Rectal smooth muscle tissue (tissue), 1 donor: ENCODE data around the gene TK2.
A peak's percentile ranks its signal among the peaks of the same experiment; 100 is the strongest.

Experiments
- H3K27ac ChIP-seq: one replicate; pipeline ENCODE4 v1.7.0; 2013; ENCODE audit warnings: low read depth, low read length, inconsistent platforms
- H3K27me3 ChIP-seq: one replicate; pipeline ENCODE4 v1.7.0; 2013; ENCODE audit warnings: low read length; ENCODE audit not compliant: control insufficient read depth, insufficient read depth
- H3K36me3 ChIP-seq: one replicate; pipeline ENCODE4 v1.7.0; 2013; ENCODE audit warnings: low read length; ENCODE audit not compliant: control insufficient read depth, insufficient read depth
- H3K4me1 ChIP-seq: one replicate; pipeline ENCODE4 v1.7.0; 2013; ENCODE audit warnings: low read length; ENCODE audit not compliant: control insufficient read depth, insufficient read depth
- H3K4me3 ChIP-seq: one replicate; pipeline ENCODE4 v1.7.0; 2013; ENCODE audit warnings: low read length
- H3K9ac ChIP-seq: one replicate; pipeline ENCODE4 v1.7.0; 2013; ENCODE audit warnings: low read length

The TK2 gene

DNA sequence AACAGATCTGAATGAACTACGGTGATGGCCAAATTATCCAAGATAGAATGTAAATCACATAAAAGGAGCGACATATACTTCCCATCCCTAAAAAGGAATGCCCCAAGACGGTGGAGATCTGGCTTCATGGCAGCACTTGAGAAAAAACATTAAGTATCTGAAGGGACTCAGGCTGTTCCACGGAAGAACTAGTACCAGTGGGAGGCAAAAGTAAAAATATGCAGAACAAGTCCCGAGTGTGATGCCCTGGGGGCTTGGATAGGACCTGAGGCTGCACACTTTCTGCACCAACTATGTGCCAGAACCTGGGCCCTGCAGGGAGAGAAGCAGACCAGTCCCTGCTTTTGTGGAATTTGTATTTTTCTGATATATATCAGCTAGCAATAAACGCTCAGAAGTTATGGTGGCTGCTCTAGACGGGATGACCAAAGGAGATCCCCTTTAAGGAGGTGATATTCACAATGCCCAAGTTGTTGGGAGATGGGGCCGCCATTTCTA lies 1.9 kb upstream of the TK2 start:
- Histone ChIP-seq H3K4me3 (peak overlapping the region; percentile 87), H3K9ac (peak overlapping the region; percentile 33), H3K27me3 (no peaks in the 10 kb centered on the region), H3K4me1 (peaks cover 9% of the 10 kb centered on the region), H3K27ac (peak overlapping the region; percentile 93), H3K36me3 (no peaks in the 10 kb centered on the region)

DNA sequence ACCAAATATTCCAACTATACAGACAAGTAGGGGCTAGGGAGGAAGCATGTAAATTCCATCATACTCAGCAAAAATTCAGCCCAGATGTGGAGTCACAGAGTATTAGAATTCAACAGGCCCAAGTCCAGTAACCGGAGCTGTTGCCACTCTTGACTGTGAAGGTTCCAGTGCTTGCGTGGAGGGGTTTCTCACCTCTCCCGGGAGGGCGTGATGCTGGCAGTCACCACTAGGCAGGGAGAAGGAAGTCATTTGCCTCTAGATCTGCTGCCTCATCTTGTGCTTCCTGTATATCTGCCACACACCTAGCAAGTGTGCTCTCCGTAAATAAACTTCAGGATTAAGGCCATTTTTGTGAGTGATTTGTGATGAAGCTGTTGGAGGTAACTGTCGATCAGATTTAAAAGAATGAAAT lies 1.4 kb upstream of the TK2 start:
- H3K27me3 ChIP-seq, result no peaks in the 10 kb centered on the region
- peak overlapping the region; percentile 87 for H3K4me3 ChIP-seq
- H3K4me1 ChIP-seq, result peaks cover 9% of the 10 kb centered on the region
- H3K27ac ChIP-seq, result peak overlapping the region; percentile 93
- H3K36me3 ChIP-seq, result no peaks in the 10 kb centered on the region
- H3K9ac ChIP-seq, result no peak overlapping the region

DNA sequence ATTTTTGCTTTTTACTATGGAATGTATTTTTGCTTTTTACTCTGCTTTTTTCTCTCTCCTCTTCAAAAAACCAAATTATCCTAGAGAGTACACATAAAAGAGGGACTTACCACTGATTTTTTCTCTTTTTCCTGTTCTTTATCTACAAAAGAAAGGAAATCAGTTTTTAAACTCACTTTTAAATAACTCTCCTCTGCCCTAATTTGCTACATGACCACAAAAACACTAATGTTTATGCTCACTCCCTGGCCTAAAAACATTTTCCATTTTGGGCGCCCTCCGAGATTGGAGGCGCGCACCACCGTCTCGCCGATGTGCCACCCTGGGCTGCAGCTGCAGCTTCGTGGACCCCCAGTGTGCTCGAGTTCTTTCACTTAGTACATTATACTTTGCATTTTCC lies 1.1 kb downstream of the TK2 start:
- peak overlapping the region; percentile 65 for H3K4me3 ChIP-seq
- no peaks in the 10 kb centered on the region for H3K27me3 ChIP-seq
- no peak overlapping the region for H3K9ac ChIP-seq
- peaks cover 9% of the 10 kb centered on the region for H3K4me1 ChIP-seq
- H3K36me3 ChIP-seq, result no peaks in the 10 kb centered on the region
- H3K27ac ChIP-seq, result peak overlapping the region; percentile 93

DNA sequence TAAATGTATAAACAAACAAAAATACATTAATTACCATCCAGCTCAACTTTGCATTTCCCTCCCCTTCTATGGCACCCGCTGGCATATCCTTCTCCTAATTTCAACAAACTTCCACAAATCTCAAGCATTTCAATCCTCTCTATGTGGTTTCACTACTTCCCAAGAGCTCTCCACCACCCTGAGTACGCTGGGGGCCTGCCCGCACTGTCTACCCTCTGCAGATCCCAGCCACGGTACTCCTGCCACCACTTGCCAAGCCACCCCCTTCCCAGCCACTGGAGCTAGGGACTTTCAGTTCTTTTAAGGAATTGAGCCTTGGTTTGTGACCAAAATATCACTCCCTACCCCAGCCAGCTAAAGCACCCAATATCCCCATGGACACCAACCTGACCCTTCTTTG lies 1.9 kb downstream of the TK2 start:
- Histone ChIP-seq H3K9ac (no peak overlapping the region), H3K4me1 (peaks cover 7% of the 10 kb centered on the region), H3K27me3 (no peaks in the 10 kb centered on the region), H3K4me3 (peak overlapping the region; percentile 19), H3K27ac (no peak overlapping the region), H3K36me3 (no peaks in the 10 kb centered on the region)

DNA sequence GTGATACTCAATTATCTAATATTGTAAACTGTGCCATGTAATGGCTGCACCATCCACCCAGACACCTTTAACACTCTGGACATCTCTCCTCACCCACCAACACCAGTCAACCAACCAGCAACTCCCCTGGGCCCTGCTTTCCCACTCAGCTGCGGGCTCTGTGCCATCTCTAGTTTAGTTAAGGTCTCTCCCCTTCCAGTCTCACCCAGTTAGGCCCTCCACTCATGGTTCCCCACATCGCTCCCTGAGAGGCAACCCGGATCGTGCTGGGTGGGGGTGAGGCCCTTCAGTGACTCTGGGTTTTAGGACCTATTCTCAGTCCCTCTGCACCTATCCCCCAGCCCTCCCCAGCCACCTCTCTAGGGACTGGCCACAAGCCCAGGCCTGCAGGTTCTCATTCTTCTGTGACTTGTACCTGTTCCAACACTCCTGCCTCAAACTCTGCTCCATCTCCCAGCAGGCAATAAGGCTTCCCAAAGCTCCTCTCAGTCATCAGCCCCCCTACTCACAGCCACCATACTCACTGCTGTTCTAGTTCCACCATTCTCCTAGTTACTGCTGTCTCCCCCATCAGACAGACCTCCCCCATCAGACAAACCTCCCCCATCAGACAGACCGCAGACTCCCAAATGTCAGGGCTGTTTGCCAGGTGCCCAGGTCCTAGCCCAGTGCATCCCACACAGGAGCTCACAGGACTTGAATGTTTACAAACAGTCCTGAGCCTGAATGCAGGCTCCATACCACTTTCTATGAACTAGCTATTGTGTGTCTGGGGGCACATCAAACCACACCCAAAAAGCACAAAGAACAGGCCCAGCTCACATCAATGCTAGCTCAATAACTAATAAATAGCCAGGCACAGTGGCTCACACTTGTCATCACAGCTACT lies 2.6 kb downstream of the TK2 start:
- Histone ChIP-seq H3K36me3 (no peaks in the 10 kb centered on the region), H3K27ac (no peak overlapping the region)

DNA sequence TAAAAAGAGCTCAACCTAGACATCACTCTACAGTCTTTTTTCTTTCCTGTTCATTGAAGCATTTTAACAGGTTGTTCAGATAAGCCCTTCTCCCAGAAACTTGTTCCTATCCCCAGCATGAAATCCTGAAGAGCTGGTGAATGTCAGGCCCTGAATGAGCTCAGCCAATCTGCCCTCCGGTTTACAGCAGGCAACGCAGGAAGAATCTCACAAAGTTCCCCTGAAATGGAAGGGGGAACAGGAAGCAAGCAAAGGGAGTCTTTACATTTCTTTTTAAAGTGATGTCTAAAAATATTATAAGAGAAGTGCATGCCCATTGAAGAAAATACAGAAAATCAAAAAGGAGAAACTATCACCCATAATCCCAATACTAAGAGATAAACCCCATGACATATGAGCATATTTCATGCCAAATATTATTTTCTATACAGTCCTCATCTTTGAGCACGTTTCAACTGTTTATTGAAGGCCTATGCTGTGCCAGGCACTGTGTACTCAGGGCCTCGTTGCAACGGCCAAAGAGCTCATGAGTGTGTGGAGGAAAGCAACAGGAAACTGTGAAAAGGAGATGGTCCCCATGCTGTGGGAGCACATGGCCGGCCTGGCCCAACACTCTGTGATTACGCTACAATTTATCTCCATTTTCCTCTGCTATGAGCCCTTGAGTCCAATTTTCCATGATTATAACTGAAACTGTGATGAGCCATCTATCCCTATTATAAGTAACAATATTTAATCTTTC lies 5.7 kb downstream of the TK2 start:
- Histone ChIP-seq H3K36me3 (peaks cover 2% of the 10 kb centered on the region), H3K4me3 (no peak overlapping the region), H3K27ac (no peak overlapping the region), H3K27me3 (no peaks in the 10 kb centered on the region), H3K9ac (no peak overlapping the region), H3K4me1 (no peaks in the 10 kb centered on the region)

More for the DNA sequence above, 2.6 kb downstream of the TK2 start:
- H3K27me3 ChIP-seq, result no peaks in the 10 kb centered on the region
- H3K4me3 ChIP-seq, result no peak overlapping the region
- H3K4me1 ChIP-seq, result peaks cover 7% of the 10 kb centered on the region
- H3K9ac ChIP-seq, result no peak overlapping the region

DNA sequence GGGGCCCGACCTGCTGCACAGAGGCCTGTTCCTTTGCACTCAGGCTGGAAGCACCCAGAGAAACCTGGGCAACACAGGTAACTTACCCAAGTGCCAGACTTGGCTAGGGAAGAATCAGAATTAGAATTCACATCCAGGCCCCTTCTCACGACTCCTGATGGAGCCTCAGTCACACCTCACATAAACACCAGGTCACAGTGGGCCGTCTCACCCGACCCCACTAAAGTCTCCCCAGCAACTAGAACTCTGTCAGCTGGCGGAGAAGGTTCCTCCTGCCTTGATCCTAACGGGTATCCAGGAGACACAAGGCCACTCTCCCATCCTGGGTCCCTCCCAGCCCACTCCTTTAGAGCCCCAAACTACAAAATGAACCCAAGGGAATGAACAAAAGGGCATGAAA lies 6.4 kb downstream of the TK2 start:
- Histone ChIP-seq H3K4me1 (no peaks in the 10 kb centered on the region), H3K4me3 (no peak overlapping the region), H3K9ac (no peak overlapping the region), H3K27ac (no peak overlapping the region), H3K36me3 (peaks cover 2% of the 10 kb centered on the region), H3K27me3 (no peaks in the 10 kb centered on the region)

DNA sequence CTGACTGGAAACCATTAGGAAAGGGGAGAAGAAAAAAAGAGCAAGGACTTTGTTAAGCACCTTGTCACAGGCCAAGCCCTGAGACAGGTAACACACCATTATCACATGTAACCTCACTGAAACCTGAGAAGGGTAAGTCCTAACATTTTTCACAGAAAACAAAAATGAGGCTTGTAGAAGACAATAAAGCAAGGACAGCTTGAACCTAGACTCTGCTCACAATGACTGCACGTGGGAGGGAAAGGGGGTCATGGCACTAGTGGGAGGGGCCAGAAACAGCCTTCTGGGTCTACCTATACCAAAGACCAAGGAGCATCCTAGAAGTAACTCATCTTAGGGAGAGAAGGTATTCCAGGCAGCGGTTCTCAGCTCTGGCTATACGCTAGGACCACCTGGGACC lies 7.5 kb downstream of the TK2 start:
- no peak overlapping the region for H3K9ac ChIP-seq
- no peak overlapping the region for H3K27ac ChIP-seq
- H3K4me1 ChIP-seq, result no peaks in the 10 kb centered on the region
- H3K27me3 ChIP-seq, result no peaks in the 10 kb centered on the region
- H3K4me3 ChIP-seq, result no peak overlapping the region
- H3K36me3 ChIP-seq, result peaks cover 5% of the 10 kb centered on the region

DNA sequence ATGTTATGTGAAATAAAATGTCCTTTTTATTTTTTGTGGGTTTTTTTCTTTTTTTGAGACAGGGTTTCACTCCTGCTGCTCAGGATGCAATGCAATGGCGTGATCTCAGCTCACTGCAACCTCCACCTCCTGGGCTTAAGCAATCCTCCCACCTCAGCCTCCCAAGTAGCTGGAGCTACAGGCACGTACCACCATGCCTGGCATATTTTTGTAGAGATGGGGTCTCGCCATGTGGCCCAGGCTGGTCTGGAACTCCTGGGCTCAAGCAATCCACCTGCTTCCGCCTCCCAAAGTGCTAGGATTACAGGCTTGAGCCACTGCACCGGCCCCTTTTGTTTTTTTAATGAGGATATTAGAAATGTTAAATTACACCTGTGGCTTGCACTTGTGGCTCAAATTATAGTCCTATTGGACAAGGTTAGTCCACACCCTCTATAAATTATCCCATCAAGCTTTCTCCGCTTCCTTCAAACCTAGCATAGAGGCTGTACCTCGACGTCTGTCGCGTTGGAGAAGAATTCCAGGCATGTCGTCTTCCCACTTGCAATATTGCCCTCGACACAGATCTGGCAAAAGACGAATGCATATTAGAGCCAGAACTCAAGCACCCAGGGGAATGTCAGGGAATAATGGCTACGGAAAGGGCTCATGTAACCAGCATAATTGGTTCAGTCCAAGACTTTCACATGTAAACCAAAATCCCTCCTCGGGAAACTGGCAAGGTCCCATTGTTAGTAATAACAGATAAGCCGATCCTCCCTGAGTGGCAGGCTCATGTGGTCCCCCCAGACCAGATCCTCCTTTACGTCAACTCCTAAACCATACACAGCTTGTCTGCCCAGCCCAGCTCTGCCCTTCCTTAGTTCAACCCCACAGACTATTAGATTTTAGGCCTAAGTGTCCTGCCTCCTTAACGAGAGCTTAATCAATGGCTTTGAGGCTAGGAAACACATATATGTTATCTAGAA lies 8.2 kb downstream of the TK2 start:
- no peak overlapping the region for H3K4me3 ChIP-seq
- H3K27ac ChIP-seq, result no peak overlapping the region

DNA sequence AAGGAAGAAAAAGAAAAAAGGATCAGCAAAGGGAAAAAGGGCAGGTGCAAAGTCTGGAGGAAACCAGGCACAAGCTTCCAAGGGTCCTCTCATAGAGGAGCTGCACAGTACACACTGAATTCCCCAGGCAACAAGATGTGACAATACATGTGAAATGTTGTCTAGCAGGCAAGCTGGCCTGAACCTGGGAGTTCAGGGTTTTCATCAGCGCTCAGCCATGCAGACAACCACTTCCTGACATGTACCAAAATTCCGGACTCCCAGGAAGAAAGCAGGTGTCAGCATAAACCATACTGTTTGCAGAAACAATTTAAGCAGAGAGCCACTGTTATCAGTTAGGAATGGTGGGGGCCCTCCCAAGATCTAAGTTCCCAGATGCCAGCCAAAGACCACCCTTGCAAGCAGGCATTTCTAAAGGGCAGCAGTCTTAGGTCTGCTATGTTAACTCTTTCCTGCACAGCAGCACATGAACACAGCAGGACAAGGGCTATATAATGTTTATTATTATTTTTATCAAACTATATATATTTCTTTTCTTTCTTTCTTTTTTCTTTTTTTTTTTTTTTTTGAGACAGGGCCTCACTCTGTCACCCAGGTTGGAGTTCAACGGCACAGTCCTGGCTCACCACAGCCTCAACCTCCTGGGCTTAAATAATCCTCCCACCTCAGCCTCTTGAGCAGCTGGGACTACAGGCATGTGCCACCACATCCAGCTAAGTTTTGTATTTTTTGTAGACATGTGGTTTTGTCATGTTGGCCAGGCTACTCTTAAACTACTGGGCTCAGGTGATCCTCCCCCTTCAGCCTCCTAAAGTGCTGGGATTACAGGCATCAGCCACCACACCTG lies 10.1 kb downstream of the TK2 start:
- Histone ChIP-seq H3K27me3 (no peaks in the 10 kb centered on the region), H3K4me1 (no peaks in the 10 kb centered on the region), H3K36me3 (peaks cover 12% of the 10 kb centered on the region), H3K27ac (no peak overlapping the region), H3K4me3 (no peak overlapping the region), H3K9ac (no peak overlapping the region)

More for the DNA sequence above, 8.2 kb downstream of the TK2 start:
- Histone ChIP-seq H3K9ac (no peak overlapping the region), H3K36me3 (peaks cover 11% of the 10 kb centered on the region), H3K27me3 (no peaks in the 10 kb centered on the region), H3K4me1 (no peaks in the 10 kb centered on the region)

DNA sequence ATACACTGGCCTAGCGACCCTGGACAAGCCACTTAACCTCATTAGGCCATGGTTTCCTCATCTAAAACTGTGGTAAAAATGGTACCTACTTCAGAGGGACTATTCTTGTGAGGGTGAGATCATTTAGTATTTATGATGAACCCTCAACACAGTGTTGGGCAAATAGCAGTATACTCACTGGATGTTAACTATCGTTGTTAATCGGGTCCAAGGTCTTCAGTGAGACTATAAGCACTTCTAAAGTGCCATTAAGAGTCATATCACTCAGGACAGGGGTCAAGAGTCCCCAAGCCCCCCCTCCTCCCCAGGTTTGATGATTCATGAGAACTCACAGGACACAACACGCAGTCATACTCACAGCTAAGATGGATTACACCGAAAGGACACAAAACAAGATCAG lies 11.0 kb downstream of the TK2 start:
- Histone ChIP-seq H3K36me3 (peaks cover 12% of the 10 kb centered on the region), H3K27me3 (no peaks in the 10 kb centered on the region), H3K27ac (no peak overlapping the region), H3K9ac (no peak overlapping the region), H3K4me1 (no peaks in the 10 kb centered on the region), H3K4me3 (no peak overlapping the region)
